Osteoblast (primary cell): ENCODE measurements around the gene ST3GAL3. TPM values are rescaled to one million over a fixed set of nuclear protein-coding genes. Genes with fewer than 3 reads are reported as not detected.

Experiments
- DNase-seq: peaks from one replicate; pipeline ENCODE4 v3.0.0; 2011; ENCODE audit warnings: low spot score, mixed read lengths; ENCODE audit not compliant: insufficient read length; ENCODE audit errors: missing footprints
- H2AFZ ChIP-seq: 2 replicates; pipeline ENCODE4 v1.6.0; 2011; ENCODE audit warnings: mild to moderate bottlenecking, low read length
- H3K27ac ChIP-seq: 2 replicates; pipeline ENCODE4 v1.5.1; 2011; ENCODE audit warnings: mild to moderate bottlenecking, low read depth, low read length, moderate library complexity
- H3K27me3 ChIP-seq: 2 replicates; pipeline ENCODE4 v1.6.0; 2012; ENCODE audit warnings: mild to moderate bottlenecking, control low read depth, inconsistent platforms, low read length, moderate library complexity; ENCODE audit not compliant: insufficient read depth
- H3K36me3 ChIP-seq: 2 replicates; pipeline ENCODE4 v1.5.1; 2011; ENCODE audit warnings: mild to moderate bottlenecking, low read length, control low read depth, moderate library complexity; ENCODE audit not compliant: insufficient read depth
- H3K4me1 ChIP-seq: 2 replicates; pipeline ENCODE4 v1.5.1; 2011; ENCODE audit warnings: mild to moderate bottlenecking, low read length, control low read depth, moderate library complexity; ENCODE audit not compliant: insufficient read depth
- H3K4me2 ChIP-seq: 2 replicates; pipeline ENCODE4 v1.6.0; 2011; ENCODE audit warnings: mild to moderate bottlenecking, low read length; ENCODE audit not compliant: insufficient read depth
- H3K4me3 ChIP-seq: fragments of 200-600 bp; sonication (generic); 3 replicates; pipeline ENCODE4 v1.5.1; 2012; ENCODE audit warnings: mild to moderate bottlenecking, low read length, inconsistent platforms; ENCODE audit not compliant: insufficient read depth
- H3K79me2 ChIP-seq: 2 replicates; pipeline ENCODE4 v1.6.0; 2012; ENCODE audit warnings: mild to moderate bottlenecking, low read length, control low read depth, inconsistent platforms; ENCODE audit not compliant: insufficient read depth
- H3K9me3 ChIP-seq: 2 replicates; pipeline ENCODE4 v1.5.1; 2011; ENCODE audit warnings: low read depth, low read length, control low read depth
- H4K20me1 ChIP-seq: 2 replicates; pipeline ENCODE4 v1.6.0; 2012; ENCODE audit warnings: mild to moderate bottlenecking, low read length, control low read depth; ENCODE audit not compliant: insufficient read depth
- CTCF ChIP-seq: IDR thresholded peaks from 2 replicates; pipeline ENCODE4 v1.5.1; 2011; ENCODE audit warnings: mild to moderate bottlenecking, low read depth, low read length, moderate library complexity; ENCODE audit errors: extremely low read depth
- total RNA-seq: library from RNA; depleted of rRNA; stranded (reverse); fragments of >200 nt; gene quantifications from 2 replicates; pipeline ENCODE4 v1.2.3, GENCODE V29; 2012

Gene ST3GAL3
- total RNA-seq, 1 donor: 18.5 TPM

- no peak overlapping the region for H3K4me2 ChIP-seq
- H3K27me3 ChIP-seq: no peaks in the 10 kb centered on the region
- no peak for DNase-seq
- TF ChIP-seq CTCF: no peak
- no peaks in the 10 kb centered on the region for H3K36me3 ChIP-seq
- no peak overlapping the region for H2AFZ ChIP-seq
- no peaks in the 10 kb centered on the region for H3K9me3 ChIP-seq
- no peaks in the 10 kb centered on the region for H3K79me2 ChIP-seq
- no peak overlapping the region for H3K27ac ChIP-seq
- no peak overlapping the region for H3K4me3 ChIP-seq
- H4K20me1 ChIP-seq: peaks cover 38% of the 10 kb centered on the region
- H3K4me1 ChIP-seq: peaks cover 9% of the 10 kb centered on the region
Observed at GRCh38 chr1:43871181-43871910, 164.0 kb downstream of the ST3GAL3 start.

- Histone ChIP-seq H3K27me3 (no peaks in the 10 kb centered on the region), H4K20me1 (peaks cover 38% of the 10 kb centered on the region), H2AFZ (no peak overlapping the region), H3K9me3 (no peaks in the 10 kb centered on the region), H3K4me2 (no peak overlapping the region), H3K4me3 (no peak overlapping the region), H3K79me2 (no peaks in the 10 kb centered on the region), H3K27ac (no peak overlapping the region), H3K4me1 (peaks cover 9% of the 10 kb centered on the region), H3K36me3 (no peaks in the 10 kb centered on the region)
- no peak for TF ChIP-seq CTCF
- DNase-seq: no peak
Observed at GRCh38 chr1:43872280-43872679, 164.9 kb downstream of the ST3GAL3 start.

- Histone ChIP-seq H3K36me3 (no peaks in the 10 kb centered on the region), H3K79me2 (no peaks in the 10 kb centered on the region), H2AFZ (no peak overlapping the region), H3K4me1 (peaks cover 9% of the 10 kb centered on the region), H3K9me3 (no peaks in the 10 kb centered on the region), H3K4me2 (no peak overlapping the region), H3K27me3 (no peaks in the 10 kb centered on the region), H3K4me3 (no peak overlapping the region), H3K27ac (no peak overlapping the region), H4K20me1 (peaks cover 31% of the 10 kb centered on the region)
- no peak for DNase-seq
- no peak for TF ChIP-seq CTCF
Observed at GRCh38 chr1:43873851-43874250, 166.5 kb downstream of the ST3GAL3 start.

DNA sequence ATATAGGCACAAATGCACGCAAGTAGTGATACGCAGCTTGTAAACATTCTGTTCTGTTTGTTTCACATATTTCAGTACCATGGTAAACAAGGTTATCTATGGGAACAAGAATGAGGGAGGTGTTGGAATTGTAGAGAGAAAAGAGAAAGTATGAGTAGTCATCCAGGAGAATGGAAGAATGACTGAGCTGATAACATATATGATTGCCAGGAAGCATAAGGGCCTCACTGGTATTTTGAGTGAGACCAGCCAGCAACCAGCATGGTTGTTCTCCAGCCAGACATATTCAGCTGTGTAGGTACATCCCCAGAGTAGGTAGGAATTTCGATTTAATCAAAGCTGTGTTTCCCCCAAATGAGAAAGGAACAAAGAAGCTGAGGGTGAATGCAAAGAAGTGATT lies 167.4 kb downstream of the ST3GAL3 start:
- no peak overlapping the region for H3K4me3 ChIP-seq
- H3K4me2 ChIP-seq: no peak overlapping the region
- H3K27ac ChIP-seq: no peak overlapping the region
- peaks cover 16% of the 10 kb centered on the region for H3K4me1 ChIP-seq
- peaks cover 31% of the 10 kb centered on the region for H4K20me1 ChIP-seq
- DNase-seq: no peak
- H2AFZ ChIP-seq: no peak overlapping the region
- H3K27me3 ChIP-seq: no peaks in the 10 kb centered on the region
- no peaks in the 10 kb centered on the region for H3K9me3 ChIP-seq
- no peak for TF ChIP-seq CTCF
- H3K36me3 ChIP-seq: no peaks in the 10 kb centered on the region
- no peaks in the 10 kb centered on the region for H3K79me2 ChIP-seq
